Stimulated activated CD8-positive, alpha-beta memory T cell treated with anti-CD3 and anti-CD28 coated beads, Interleukin-7, amount 100 ng/mL, for 1 hour (primary cell): Measurements from ENCODE around the gene GRK5.

Source experiments
- DNase-seq, 2 donors: peaks; one replicate each; pipeline ENCODE4 v3.0.0-alpha.2; 2020; ENCODE audit warnings: low read depth in 2 of 2

Gene GRK5

GRCh38 chr10:119504651-119505050, 297.3 kb downstream of the GRK5 start:
- DNase-seq, result no peak

- DNase-seq, result no peak
Observed at GRCh38 chr10:119505131-119505551, 297.8 kb downstream of the GRK5 start.
